HepG2 (cell line): Measurements from ENCODE around the gene P2RY6. TPM values are rescaled to one million over a fixed set of nuclear protein-coding genes. Genes with fewer than 3 reads are reported as not detected.

ENCODE experiments used
- ATF6 ChIP-seq: sonication (generic); formaldehyde crosslinking; conservative IDR thresholded peaks from 2 replicates; pipeline ENCODE4 v1.4.0; 2020; ENCODE audit warnings: missing genetic modification reagents
- CC2D1A ChIP-seq: sonication (generic); formaldehyde crosslinking; IDR thresholded peaks from 2 replicates; pipeline ENCODE4 v1.8.1; 2023; ENCODE audit warnings: mild to moderate bottlenecking, missing genetic modification reagents
- DR1 ChIP-seq: sonication (generic); formaldehyde crosslinking; IDR thresholded peaks from 2 replicates; pipeline ENCODE4 v1.8.0; 2021; ENCODE audit warnings: mild to moderate bottlenecking, missing genetic modification reagents, inconsistent platforms
- HMGXB4 ChIP-seq, 2 experiments: sonication (generic) in 1 of 2; formaldehyde crosslinking in 1 of 2; IDR thresholded peaks; 2 replicates each; pipeline versions ENCODE4 v1.4.0 to v1.6.1; 2018 to 2020; ENCODE audit warnings: missing genetic modification reagents in 2 of 2, borderline replicate concordance in 1 of 2, low read depth in 1 of 2, mild to moderate bottlenecking in 1 of 2, missing biosample characterization in 1 of 2
- KDM5B ChIP-seq: sonication (generic); formaldehyde crosslinking; IDR thresholded peaks from 2 replicates; pipeline ENCODE4 v1.4.0; 2020; ENCODE audit warnings: missing genetic modification reagents, mild to moderate bottlenecking, borderline replicate concordance
- KLF15 ChIP-seq: sonication (generic); formaldehyde crosslinking; IDR thresholded peaks from 2 replicates; pipeline ENCODE4 v1.8.1; 2023; ENCODE audit warnings: borderline replicate concordance, mild to moderate bottlenecking, inconsistent platforms, missing genetic modification reagents, mixed read lengths
- MEIS2 ChIP-seq: sonication (generic); formaldehyde crosslinking; IDR thresholded peaks from 2 replicates; pipeline ENCODE4 v1.9.0; 2021; ENCODE audit warnings: mild to moderate bottlenecking, missing genetic modification reagents
- RFX5 ChIP-seq: IDR thresholded peaks from 2 replicates; pipeline ENCODE4 v1.6.1; 2011; ENCODE audit warnings: low read depth, low read length, improper control_type of control experiment
- TCF7L2 ChIP-seq: IDR thresholded peaks from 2 replicates; pipeline ENCODE4 v1.6.1; 2011; ENCODE audit warnings: mild to moderate bottlenecking, low read depth, low read length, moderate library complexity
- ZNF280D ChIP-seq: sonication (generic); formaldehyde crosslinking; IDR thresholded peaks from 2 replicates; pipeline ENCODE4 v1.5.1; 2020; ENCODE audit warnings: mild to moderate bottlenecking, missing genetic modification reagents
- ZNF318 ChIP-seq: sonication (generic); formaldehyde crosslinking; IDR thresholded peaks from 2 replicates; pipeline ENCODE4 v1.4.0; 2020; ENCODE audit warnings: mild to moderate bottlenecking, missing genetic modification reagents
- ZNF547 ChIP-seq: sonication (generic); formaldehyde crosslinking; IDR thresholded peaks from 2 replicates; pipeline ENCODE4 v1.5.1; 2020; ENCODE audit warnings: mild to moderate bottlenecking, missing genetic modification reagents
- polyA plus RNA-seq, 8 experiments: library from polyadenylated mRNA; depleted of rRNA in 3 of 8; stranded (reverse) in 7 of 8; unstranded in 1 of 8; fragments of >200 nt; fragmentation: Illumina TruSeq in 4 of 8; extraction: Trizol in 4 of 8; gene quantifications; 2 replicates each; pipeline versions ENCODE4 v1.2.1 to v1.2.3, GENCODE V29; 2011 to 2016; ENCODE audit warnings: low read depth in 4 of 8, missing spikeins in 1 of 8, mixed read lengths in 1 of 8; ENCODE audit not compliant: insufficient read depth in 1 of 8
- total RNA-seq, 5 experiments: library from RNA; depleted of rRNA; stranded (reverse); fragments of >200 nt; fragmentation: Illumina TruSeq; extraction: Trizol; gene quantifications; 2 replicates each; pipeline ENCODE4 v1.2.3, GENCODE V29; 2016; ENCODE audit warnings: low read depth in 1 of 5

P2RY6 gene
- total and polyA plus RNA-seq, 2 of the 13 experiments (the other 11 are each of a cell fraction or from before 2014, with no cell fraction given), result 0.09 to 0.29 TPM

- TF ChIP-seq ZNF280D (CRISPR knock-in tag) (no peak), TCF7L2 (no peak), HMGXB4 (CRISPR knock-in tag; IDR thresholded peaks at IDR 0.05; ENCODE audit: borderline replicate concordance in 1 of 2, low read depth in 1 of 2) (peak in 1 of 2 experiments; percentile 64; a peak in 1 of 4 replicates), DR1 (CRISPR knock-in tag) (no peak), CC2D1A (CRISPR knock-in tag) (no peak), ATF6 (CRISPR knock-in tag) (no peak), KDM5B (CRISPR knock-in tag) (no peak), RFX5 (no peak), MEIS2 (CRISPR knock-in tag) (peak; percentile 87), ZNF318 (CRISPR knock-in tag) (no peak), KLF15 (CRISPR knock-in tag) (no peak), ZNF547 (CRISPR knock-in tag) (no peak)
Observed at GRCh38 chr11:73314117-73314961, 42.2 kb downstream of the P2RY6 start (continued).
